T-helper 17 cell (primary cell): ENCODE measurements around the gene SLC35A3. TPM values are rescaled to one million over a fixed set of nuclear protein-coding genes. Genes with fewer than 3 reads are reported as not detected.

ENCODE experiments used
- ATAC-seq: fragments of 150-1000 bp; cut with Tn5 transposase; 2 replicates; pipeline ENCODE4 v1.10.0; 2021; ENCODE audit warnings: mild to moderate bottlenecking, moderate library complexity
- DNase-seq, 3 donors: peaks; one replicate each; pipeline versions ENCODE4 v3.0.0 to v3.0.0-alpha.2; 2020 to 2021
- H3K9me3 ChIP-seq: one replicate; pipeline ENCODE4 v1.7.0; 2013; ENCODE audit warnings: low read length, mild to moderate bottlenecking; ENCODE audit not compliant: control insufficient read depth, poor library complexity, severe bottlenecking
- H3K27ac Mint-ChIP-seq: one replicate; pipeline ENCODE4 v1.8.0; 2022; ENCODE audit warnings: mild to moderate bottlenecking, moderate library complexity, mixed read lengths
- H3K27me3 Mint-ChIP-seq: one replicate; pipeline ENCODE4 v1.8.0; 2022; ENCODE audit warnings: mixed read lengths
- H3K36me3 Mint-ChIP-seq: one replicate; pipeline ENCODE4 v1.8.0; 2022; ENCODE audit warnings: low read depth, mixed read lengths
- H3K4me1 Mint-ChIP-seq: one replicate; pipeline ENCODE4 v1.8.0; 2022; ENCODE audit warnings: mild to moderate bottlenecking, mixed read lengths
- H3K4me3 Mint-ChIP-seq: one replicate; pipeline ENCODE4 v1.8.0; 2022; ENCODE audit warnings: mild to moderate bottlenecking, moderate library complexity, mixed read lengths
- total RNA-seq, 4 donors: library from RNA in 2 of 4; stranded (reverse) in 2 of 4; gene quantifications; one replicate each; pipeline ENCODE4 v1.2.3 and lab custom pipeline; 2022 to 2026

The SLC35A3 gene
- total RNA-seq, 2 donors from 2014 or later = 20.4 to 26.7 TPM

DNA sequence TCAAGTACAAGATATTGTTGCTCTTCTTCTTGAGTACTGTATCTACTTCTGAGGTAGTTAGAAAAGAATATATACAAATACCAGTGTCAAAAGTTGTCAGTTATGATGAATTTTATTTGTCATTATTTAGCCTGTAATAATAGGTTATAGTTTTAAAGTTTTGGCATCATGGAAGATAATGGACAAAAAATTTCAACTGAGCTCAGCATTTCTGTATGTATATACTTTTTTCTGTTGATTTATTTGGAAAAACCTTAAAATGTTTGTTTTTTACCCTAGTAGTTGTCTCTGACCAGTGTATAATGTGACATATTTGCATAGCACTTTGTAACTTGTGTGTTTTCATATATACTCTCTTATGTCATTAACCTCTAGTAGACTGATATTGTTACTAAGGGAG is 11.1 kb downstream of the SLC35A3 start:
- ATAC-seq = no peak
- Mint-ChIP-seq H3K4me1 (peaks cover 13% of the 10 kb centered on the region), H3K4me3 (no peak overlapping the region)

DNA sequence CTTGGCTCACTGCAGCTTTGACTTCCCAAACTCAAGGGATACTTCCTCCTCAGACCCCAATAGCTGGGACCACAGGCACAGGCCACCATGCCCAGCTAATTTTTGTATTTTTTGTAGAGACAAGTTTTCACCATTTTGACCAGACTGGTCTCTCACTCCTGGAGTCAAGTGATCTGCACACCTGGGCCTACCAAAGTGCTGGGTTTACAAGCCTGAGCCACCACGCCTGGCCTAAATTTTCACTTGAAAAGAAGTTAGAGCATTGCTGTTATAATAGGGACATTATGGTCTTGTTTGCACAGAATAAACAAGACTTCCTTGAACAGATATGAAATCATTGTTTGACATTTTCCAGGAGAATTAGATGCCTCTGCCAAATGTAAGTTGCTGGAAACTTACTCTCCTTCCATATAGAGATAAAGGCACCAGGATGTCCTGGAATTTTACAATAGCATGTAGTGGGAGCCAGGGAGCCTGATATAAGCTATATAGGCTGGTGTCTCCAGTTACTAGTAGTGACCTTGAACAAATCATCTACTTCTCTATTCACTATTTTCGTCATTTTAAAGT is 16.9 kb downstream of the SLC35A3 start:
- no peak overlapping the region for H3K4me3 Mint-ChIP-seq
- H3K36me3 Mint-ChIP-seq = peaks cover 5% of the 10 kb centered on the region
- H3K27ac Mint-ChIP-seq = no peak overlapping the region

More for the DNA sequence above, 11.1 kb downstream of the SLC35A3 start:
- H3K27me3 Mint-ChIP-seq = no peaks in the 10 kb centered on the region
- no peaks in the 10 kb centered on the region for H3K9me3 ChIP-seq
- DNase-seq = no peak
- H3K36me3 Mint-ChIP-seq = peaks cover 5% of the 10 kb centered on the region
- no peak overlapping the region for H3K27ac Mint-ChIP-seq

DNA sequence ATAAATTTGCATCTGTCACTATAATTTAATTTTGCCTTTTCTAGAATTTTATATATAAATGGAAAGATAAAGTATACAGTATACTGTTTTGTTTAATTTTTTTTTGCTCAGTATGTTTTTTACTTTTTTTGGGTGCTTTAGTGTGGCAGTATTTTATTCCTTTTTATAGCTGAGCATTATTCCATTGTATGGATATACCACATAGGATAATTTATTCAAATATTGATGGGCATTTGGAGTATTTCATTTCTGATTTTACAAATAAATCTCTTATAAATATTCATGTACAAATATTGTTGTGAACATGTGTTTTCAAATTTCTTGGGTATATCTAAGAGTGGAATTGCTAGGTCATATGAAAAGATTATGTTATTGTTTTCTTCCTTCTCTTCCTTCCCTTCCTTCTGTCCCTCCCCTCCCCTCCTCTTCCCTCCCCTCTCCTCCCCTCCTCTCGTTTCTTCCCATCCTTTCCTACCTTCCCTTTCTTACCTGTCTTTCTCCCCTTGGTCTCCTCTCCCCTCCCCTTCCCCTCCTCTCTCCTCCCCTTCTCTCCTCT is 18.5 kb downstream of the SLC35A3 start:
- peaks cover 2% of the 10 kb centered on the region for H3K36me3 Mint-ChIP-seq

More for the DNA sequence above, 16.9 kb downstream of the SLC35A3 start:
- ATAC-seq (no peak), DNase-seq (no peak)
- no peaks in the 10 kb centered on the region for H3K27me3 Mint-ChIP-seq
- no peaks in the 10 kb centered on the region for H3K9me3 ChIP-seq
- peaks cover 10% of the 10 kb centered on the region for H3K4me1 Mint-ChIP-seq

DNA sequence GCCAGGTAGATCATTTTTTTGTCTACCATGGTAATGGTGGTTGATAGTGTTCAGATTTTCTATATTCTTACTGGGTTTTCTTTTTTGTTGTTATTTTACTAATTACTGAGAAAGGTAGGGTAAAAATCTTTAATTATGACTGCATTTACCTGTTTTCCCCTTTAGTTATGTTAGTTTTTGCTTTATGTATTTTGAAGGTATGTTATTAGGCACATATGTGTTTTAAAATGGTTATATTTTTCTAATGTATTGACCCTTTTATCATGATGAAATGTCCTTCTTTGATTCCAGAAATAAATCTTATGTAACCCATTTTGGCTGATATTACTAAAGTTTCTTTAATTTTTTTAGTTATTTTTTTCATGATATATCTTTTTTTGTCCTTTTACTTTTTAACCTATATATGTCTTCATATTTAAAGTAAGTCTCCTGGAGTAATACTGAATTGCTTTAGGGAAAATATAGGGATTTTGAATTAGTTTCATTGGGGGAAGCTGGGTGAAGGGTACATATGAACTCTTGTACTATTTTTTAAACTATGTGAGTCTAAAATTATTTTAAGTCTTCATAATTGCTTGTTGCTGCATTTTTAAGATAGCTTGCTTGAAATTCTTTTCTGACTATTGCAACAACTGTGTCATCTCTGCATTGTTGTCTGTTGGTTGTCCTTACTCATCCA is 22.4 kb downstream of the SLC35A3 start:
- DNase-seq (no peak), ATAC-seq (no peak)
- H3K27ac Mint-ChIP-seq = no peak overlapping the region
- no peak overlapping the region for H3K4me3 Mint-ChIP-seq
- H3K27me3 Mint-ChIP-seq = no peaks in the 10 kb centered on the region
- no peaks in the 10 kb centered on the region for H3K4me1 Mint-ChIP-seq
- no peaks in the 10 kb centered on the region for H3K36me3 Mint-ChIP-seq
- peaks cover 5% of the 10 kb centered on the region for H3K9me3 ChIP-seq

More for the DNA sequence above, 18.5 kb downstream of the SLC35A3 start:
- peaks cover 5% of the 10 kb centered on the region for H3K9me3 ChIP-seq
- H3K4me3 Mint-ChIP-seq = no peak overlapping the region
- H3K4me1 Mint-ChIP-seq = peaks cover 10% of the 10 kb centered on the region
- no peak for DNase-seq
- no peak for ATAC-seq
- H3K27ac Mint-ChIP-seq = no peak overlapping the region
- no peaks in the 10 kb centered on the region for H3K27me3 Mint-ChIP-seq

DNA sequence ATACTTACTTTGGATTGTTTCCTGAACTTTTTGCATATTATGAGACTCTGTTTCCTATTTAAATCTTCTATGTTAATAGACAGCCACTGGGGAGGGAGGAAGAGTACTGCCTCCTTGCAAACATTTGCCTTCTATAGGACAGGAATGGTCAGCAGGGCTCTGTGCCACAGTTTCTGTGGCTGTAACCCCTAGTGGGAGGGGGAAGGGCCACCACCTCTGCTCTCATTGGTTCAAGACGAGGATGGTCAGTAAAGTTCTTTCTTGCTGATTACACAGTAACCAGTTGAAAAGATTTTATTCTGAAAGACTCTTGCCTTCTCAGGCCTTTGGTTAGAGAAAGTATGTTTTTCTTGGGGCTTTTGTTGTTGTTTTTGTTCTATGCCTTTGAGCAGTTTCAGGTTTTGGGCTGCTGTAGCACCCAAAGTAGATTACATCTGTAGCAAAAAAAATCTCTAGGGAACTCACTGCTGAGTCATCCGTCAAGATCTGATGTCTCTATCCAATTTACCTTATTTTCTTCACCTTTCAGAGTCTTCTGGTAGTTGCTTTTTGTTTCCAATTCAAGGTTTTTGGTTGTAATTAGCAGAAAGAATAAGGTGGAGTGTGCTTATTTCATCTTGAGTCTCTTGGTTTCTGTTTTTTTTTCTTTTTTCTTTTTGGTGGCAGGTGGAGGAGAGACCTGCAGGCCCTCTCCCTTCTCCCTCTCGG is 23.1 kb downstream of the SLC35A3 start:
- Mint-ChIP-seq H3K4me1 (no peaks in the 10 kb centered on the region), H3K36me3 (no peaks in the 10 kb centered on the region)
- ATAC-seq = no peak

DNA sequence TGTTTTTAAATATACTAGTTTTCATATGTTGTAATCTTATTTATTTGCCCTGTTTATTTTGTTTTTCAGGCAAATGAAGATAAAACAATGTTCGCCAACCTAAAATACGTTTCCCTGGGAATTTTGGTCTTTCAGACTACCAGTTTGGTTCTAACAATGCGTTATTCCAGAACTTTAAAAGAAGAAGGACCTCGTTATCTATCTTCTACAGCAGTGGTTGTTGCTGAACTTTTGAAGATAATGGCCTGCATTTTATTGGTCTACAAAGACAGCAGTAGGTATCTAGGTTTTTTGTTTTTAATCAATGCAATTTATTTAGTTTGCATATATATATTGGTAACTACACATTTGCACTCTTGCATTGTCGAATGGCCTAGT is 23.7 kb downstream of the SLC35A3 start:
- H3K27me3 Mint-ChIP-seq = no peaks in the 10 kb centered on the region
- DNase-seq = no peak
- peaks cover 5% of the 10 kb centered on the region for H3K9me3 ChIP-seq
- peak overlapping the region; percentile 22 for H3K27ac Mint-ChIP-seq
- no peak overlapping the region for H3K4me3 Mint-ChIP-seq
- no peaks in the 10 kb centered on the region for H3K4me1 Mint-ChIP-seq
- no peaks in the 10 kb centered on the region for H3K36me3 Mint-ChIP-seq
- no peak for ATAC-seq

More for the DNA sequence above, 23.1 kb downstream of the SLC35A3 start:
- H3K27ac Mint-ChIP-seq = peak overlapping the region; percentile 22
- no peak for DNase-seq
- H3K27me3 Mint-ChIP-seq = no peaks in the 10 kb centered on the region
- H3K4me3 Mint-ChIP-seq = no peak overlapping the region
- H3K9me3 ChIP-seq = peaks cover 5% of the 10 kb centered on the region

DNA sequence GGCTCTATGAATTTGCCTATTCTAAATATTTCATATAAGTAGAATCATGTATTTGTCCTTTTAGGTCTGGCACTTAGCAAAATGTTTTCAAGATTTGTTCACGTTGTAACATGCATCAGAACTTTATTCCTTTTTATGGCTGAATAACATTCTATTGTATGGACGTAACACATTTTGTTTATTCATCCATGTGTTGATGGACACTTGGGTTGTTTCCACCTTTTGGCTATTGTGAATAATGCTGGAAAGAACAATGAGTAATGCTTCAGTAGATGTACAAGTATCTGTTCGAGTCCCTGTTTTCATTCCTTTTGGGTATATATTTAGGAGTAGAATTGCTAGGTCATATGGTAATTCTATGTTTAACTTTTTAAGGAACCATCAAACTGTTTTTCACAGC is 24.7 kb downstream of the SLC35A3 start:
- Mint-ChIP-seq H3K4me3 (no peak overlapping the region), H3K27me3 (no peaks in the 10 kb centered on the region), H3K27ac (no peak overlapping the region), H3K4me1 (peaks cover under 1% of the 10 kb centered on the region), H3K36me3 (peaks cover under 1% of the 10 kb centered on the region)
- ATAC-seq = no peak
- no peak for DNase-seq
- H3K9me3 ChIP-seq = peaks cover 5% of the 10 kb centered on the region

DNA sequence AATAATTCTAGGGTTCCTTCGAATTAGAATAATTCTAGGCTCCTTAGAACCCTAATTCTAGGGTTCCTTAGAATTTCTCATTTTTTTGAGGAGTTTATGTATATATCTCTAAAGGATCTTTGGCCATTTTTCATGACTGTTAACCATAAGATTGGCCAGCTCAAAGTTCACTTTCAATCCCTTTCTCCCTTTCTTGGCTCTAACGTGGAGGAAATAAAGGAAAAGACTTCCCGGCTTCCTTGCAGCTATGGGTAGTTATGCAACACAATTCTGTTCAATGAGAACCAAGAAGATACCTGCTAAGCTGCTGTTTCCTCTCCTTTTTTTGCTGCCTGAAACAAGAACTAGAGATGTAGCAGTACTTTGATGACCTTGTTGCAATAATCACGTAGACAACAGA is 27.2 kb downstream of the SLC35A3 start:
- no peak for DNase-seq
- Mint-ChIP-seq H3K36me3 (peaks cover 8% of the 10 kb centered on the region), H3K27ac (no peak overlapping the region), H3K4me3 (no peak overlapping the region), H3K4me1 (peaks cover 14% of the 10 kb centered on the region), H3K27me3 (no peaks in the 10 kb centered on the region)
- H3K9me3 ChIP-seq = peaks cover 5% of the 10 kb centered on the region
- no peak for ATAC-seq

DNA sequence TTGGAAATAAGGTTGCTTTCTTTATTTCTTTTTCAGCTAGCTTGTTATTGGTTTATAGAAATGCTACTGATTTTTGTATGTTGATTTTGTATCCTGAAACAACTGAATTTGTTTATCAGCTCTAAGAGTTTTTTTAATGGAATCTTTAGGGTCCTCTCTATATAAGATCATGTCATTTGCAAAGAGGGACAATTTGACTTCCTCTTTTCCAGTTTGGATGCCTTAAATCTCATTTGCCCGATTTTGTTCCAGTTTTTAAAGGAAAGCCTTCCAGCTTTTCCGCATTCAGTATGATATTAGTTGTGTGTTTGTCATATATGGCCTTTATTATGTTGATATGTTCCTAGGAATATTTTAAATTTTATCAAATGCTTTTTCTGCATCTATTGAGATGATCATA is 31.7 kb downstream of the SLC35A3 start:
- H3K27me3 Mint-ChIP-seq = no peaks in the 10 kb centered on the region
- H3K4me1 Mint-ChIP-seq = peaks cover 20% of the 10 kb centered on the region
- no peak overlapping the region for H3K27ac Mint-ChIP-seq
- H3K36me3 Mint-ChIP-seq = peaks cover 15% of the 10 kb centered on the region
- ATAC-seq (no peak), DNase-seq (no peak)
- H3K9me3 ChIP-seq = peaks cover 2% of the 10 kb centered on the region
- no peak overlapping the region for H3K4me3 Mint-ChIP-seq

DNA sequence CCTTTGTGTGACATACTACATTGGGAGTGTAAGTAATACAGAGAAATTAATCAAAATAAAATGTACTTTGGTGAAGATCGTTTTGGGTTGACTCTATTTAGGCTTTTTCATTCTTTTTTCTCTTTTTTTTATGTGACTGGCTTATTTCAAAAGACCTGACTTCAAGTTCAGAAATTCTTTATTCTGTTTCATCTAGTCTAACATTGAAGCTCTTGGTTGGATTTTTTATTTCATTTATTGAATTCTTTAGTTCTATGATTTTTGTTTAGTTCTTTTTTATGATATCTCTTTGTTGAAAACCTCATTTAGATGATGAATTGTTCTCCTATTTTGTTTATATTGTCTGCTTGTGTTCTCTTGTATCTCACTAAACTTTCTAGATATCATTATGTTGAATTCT is 35.6 kb downstream of the SLC35A3 start:
- Mint-ChIP-seq H3K27me3 (no peaks in the 10 kb centered on the region), H3K4me1 (peaks cover 18% of the 10 kb centered on the region), H3K36me3 (peaks cover 21% of the 10 kb centered on the region), H3K27ac (no peak overlapping the region), H3K4me3 (no peak overlapping the region)
- DNase-seq (no peak), ATAC-seq (no peak)
- peaks cover 2% of the 10 kb centered on the region for H3K9me3 ChIP-seq

DNA sequence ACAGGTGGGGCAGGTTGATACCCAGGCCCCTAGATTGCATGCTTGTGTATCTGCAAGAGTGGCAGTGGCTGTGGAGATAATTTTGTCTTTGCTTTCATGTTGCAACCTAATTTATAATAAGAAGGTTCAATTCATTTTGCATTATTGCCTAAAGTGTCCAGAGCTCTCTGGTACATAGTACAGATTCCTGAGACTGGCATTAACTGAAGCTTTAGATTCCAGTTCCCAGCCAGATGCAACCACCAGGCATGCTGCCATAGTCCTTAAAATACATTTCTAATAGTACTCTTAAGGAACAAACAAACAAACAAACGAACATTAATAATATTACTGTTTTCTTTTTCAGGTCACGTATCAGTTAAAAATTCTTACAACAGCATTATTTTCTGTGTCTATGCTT is 36.9 kb downstream of the SLC35A3 start:
- H3K4me1 Mint-ChIP-seq = peaks cover 10% of the 10 kb centered on the region
- H3K27ac Mint-ChIP-seq = no peak overlapping the region
- ATAC-seq (no peak), DNase-seq (no peak)
- no peaks in the 10 kb centered on the region for H3K27me3 Mint-ChIP-seq
- H3K4me3 Mint-ChIP-seq = no peak overlapping the region
- peaks cover 16% of the 10 kb centered on the region for H3K36me3 Mint-ChIP-seq
- H3K9me3 ChIP-seq = peaks cover 2% of the 10 kb centered on the region

DNA sequence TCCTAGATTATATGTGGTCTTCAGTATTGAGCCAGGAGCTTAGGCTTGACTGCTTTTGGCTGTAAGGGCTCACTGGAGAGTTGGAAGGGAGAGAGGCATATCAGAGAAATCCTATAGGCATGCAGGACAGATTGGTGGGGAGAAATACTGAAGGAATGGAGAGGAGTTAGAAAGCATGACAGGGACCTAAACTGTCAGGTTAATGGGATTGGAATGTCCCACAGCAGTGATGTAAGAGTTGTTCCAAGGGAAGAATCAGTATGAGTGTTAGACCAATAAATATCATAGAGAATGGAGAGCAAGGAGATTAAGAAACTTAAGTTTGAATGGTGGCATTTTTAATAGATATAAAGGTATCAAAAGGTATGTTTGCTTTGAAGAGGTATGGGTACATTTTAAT is 39.7 kb downstream of the SLC35A3 start:
- H3K36me3 Mint-ChIP-seq = peaks cover 13% of the 10 kb centered on the region
- DNase-seq (no peak), ATAC-seq (no peak)
- peaks cover 2% of the 10 kb centered on the region for H3K4me1 Mint-ChIP-seq
- no peak overlapping the region for H3K4me3 Mint-ChIP-seq
- no peaks in the 10 kb centered on the region for H3K27me3 Mint-ChIP-seq
- H3K27ac Mint-ChIP-seq = peak overlapping the region; percentile 3
- H3K9me3 ChIP-seq = peaks cover 2% of the 10 kb centered on the region

DNA sequence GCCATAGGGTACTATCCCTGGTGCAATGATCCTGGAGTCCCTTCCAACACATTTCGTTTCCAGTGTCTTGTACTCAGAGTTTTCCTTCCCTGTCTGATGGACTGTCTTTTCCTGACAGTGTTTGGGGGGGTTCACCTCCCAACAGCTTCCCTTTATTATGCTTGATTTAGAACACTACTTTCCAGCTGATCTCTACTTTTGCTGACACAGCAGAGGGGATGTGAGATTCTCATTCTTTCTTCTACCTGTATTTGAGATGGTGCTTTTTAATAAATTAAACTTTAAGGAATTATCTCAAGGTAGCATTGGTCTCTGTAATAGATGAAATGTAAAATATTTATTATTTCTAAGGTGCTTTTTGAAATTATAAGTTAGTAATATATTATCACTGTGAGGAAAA is 41.0 kb downstream of the SLC35A3 start:
- peaks cover 10% of the 10 kb centered on the region for H3K36me3 Mint-ChIP-seq
- DNase-seq = no peak
- H3K4me1 Mint-ChIP-seq = peaks cover 2% of the 10 kb centered on the region
- no peak overlapping the region for H3K27ac Mint-ChIP-seq
- no peaks in the 10 kb centered on the region for H3K27me3 Mint-ChIP-seq
- H3K9me3 ChIP-seq = no peaks in the 10 kb centered on the region
- no peak overlapping the region for H3K4me3 Mint-ChIP-seq
- ATAC-seq = no peak
